RKO (cell line): ENCODE measurements around the gene MIB2.
"Not testable (repeated sequence)": the region's sequence is repeated elsewhere in the genome, so short reads cannot be mapped to it uniquely, and the experiment has no call there.

Source experiments
- DNase-seq: peaks from one replicate; pipeline ENCODE4 v3.0.0-alpha.2; 2016; ENCODE audit warnings: low spot score

MIB2 gene

DNA sequence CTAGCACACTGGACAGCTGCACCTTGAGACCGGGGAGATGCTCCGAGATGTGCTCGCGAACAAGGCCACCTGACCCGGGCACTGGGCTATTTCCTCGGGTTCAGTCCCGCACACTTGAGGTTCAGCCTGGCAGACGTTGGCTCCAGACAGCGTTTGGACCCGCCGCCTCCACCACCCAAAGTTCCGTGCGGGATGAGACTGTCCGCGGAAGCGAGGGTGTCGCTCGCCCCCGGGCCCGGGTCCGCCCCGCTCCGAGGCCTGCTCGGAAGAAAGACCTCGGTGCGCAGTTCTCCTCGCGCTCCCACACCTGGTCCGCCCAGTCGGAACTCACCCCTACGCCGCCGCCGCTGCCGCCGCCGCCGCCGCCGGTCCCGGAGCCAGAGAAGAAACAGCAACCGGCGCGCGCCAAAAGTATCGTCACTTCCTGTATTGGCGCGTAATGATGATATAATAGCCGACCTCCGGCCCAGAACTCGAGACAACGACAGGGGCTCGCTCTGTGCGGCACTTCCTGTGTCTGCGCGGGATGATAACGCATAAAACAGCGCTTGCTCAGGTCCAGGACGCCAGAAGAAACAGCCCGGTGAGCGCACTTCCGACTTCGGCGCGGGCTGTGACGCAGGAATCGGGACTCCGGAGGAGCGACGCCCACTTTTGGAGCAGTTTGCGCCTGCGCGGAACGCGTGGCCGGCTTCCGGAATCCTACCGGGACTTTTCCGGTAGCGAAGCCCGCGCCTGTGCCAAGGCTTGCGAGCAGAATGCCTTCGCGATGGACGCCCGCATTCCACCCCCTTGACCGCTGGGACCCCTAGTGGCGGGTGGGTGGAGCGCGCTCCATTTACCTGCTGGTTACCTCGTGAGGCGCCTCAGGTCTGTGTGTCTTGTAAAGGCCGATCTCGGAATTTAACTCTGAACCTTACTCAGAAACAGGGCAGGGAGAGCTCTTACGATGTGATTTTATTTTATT, 43.6 kb downstream of the MIB2 start, which contains the start of gene CDK11B:
CDK11B (minus strand) TSS at position 422 of the 967 bp plus-strand sequence. CDS start 1,519 bp downstream, outside the sequence.
- peak; percentile 96 for DNase-seq

DNA sequence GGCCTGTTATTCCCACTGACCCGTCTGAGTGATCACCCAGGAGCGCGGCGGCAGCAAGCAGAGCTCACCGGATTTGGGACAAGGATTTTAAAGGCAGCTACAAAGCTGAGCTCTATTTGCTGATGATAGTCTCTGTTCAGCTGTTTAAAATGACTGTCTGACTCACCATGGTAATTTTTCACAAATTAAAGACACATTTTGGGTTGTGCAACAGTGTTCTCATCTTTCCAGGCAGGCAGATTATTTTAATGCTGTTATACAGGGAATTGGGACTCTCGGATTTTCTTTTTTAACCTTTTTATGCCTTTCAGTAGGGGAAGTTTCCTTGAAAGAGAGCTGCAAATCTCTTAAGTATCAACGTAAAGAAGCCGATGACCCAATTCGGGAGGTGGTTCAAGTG, 47.1 kb downstream of the MIB2 start:
- DNase-seq: not testable (repeated sequence)

DNA sequence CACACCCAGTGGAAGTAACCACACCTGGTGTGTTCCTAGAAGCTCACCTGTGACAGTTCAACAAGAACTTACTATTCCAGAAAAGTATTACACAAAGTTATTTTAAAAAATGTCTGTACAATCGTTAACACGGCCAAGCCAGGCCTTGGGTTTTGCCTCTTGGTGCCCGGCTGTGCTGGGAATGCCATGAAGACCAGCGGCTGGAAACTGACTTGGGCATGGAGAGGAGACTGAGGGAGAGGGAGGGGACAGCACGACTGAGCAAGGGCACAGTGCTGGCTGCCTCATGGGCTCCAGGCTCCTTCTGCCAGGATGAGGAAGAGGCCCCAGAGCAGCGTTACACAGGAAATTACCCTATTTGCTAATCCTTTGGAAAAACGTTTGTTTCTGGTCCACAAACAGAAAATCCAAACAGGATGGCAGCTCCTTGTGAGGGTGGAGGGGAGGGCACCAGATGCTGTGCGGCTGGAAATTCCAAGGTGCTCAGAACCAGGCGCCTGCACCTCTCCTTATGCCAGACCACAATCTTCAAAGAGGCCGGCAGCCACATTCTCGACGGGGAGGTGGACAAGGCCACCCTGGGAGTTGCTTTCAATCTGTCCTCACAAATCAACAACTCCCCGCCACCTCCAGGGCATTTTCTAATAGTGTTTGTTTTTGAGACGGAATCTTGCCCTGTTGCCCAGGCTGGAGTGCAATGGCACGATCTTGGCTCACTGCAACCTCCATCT, 47.7 kb downstream of the MIB2 start:
- not testable (repeated sequence) for DNase-seq

DNA sequence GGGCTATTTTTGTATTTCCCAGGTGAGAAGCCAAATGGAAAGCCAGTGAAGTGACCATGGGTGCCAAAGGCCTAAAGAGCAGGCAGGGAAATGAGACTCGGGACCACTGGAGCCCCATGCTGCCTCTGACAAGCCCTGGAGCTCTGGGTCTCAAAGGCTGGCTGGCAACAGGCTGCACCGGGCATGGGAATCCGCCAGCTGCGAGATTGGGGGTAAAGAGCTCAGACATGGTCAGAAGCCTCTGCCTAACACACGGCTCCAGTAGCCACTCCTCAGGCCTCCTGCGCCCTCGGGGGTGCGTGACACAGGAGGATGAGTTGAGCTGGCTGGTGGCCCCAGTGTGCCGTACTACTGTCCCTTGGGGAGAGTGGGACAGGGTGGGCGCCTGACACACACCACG, 49.0 kb downstream of the MIB2 start:
- not testable (repeated sequence) for DNase-seq

DNA sequence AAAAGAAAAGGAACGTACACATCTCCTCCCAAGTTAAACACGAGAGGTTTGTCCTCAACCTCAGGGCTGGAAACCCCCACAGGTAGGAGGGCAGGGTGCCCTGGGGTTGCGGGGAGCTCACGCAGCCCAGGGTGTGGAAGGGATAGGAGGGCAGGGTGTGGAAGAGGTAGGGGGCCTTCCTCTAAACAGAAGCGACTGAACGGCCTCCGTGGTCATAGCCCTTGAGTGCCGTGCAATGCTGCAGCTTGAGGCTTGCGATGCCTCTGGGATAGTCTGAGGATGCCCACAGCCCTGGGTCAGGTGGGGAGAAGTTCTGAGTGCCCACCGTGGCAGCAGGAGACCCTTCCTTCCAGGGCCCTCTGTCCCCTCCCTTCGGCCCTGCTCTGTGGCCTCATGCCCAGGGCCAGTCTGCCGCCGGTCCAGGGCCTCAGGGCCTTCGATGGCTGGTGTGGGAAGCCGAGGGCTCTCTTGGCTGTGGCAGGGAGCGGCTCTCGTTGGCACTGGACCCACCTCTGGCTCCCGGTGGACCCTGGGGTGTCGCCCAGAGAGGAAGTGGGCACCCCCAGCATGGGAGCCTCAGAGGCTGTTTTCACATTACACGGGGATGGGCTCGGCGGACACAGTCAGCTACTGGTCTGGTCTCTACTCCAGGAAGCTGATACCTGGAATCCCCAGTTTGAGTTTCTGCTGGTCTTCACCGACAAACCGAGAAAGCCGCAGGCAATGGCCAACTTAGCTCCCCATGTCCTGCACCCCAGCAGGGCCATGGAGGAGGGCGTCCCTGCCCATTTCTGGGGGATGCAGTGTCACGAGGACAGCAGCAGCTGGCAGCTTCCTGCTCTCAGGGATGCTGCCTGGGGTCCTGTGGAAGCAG, 49.9 kb downstream of the MIB2 start:
- DNase-seq: no peak

DNA sequence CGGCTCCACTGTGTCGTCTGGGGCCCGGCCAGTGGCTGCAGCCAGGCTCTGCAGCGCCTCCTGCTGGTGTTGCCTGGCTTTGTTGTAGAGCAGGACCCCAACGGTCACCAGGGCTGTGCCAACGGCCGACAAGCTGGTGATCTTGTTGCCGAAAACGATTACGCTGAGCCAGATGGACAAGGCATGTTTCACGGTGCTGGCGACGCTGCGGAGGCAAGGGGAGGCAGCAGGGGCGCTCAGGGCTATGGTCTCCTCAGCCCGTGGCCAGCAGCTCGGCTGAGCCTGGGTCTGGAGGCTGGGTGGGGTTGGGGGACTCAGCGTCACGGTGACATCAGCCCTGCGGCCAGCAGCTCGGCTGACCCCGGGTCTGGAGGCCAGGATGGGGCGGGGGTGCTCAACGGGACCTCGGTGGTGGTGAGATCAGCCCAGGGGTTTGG, 50.5 kb downstream of the MIB2 start:
- no peak for DNase-seq

DNA sequence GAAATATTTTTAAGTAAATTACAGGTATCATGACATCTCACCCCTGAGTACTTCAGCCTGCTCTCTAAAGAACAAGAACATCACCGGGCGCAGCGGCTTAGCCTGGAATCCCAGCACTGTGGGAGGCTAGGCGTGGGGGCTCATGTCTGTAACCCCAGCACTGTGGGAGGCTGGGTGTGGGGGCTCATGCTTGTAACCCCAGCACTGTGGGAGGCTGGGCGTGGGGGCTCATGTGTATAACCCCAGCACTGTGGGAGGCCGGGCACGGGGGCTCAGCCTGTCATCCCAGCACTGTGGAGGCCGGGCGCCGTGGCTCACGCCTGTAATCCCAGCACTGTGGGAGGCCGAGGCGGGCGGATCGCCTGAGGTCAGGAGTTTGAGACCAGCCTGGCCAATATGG, 51.2 kb downstream of the MIB2 start:
- DNase-seq: no peak

DNA sequence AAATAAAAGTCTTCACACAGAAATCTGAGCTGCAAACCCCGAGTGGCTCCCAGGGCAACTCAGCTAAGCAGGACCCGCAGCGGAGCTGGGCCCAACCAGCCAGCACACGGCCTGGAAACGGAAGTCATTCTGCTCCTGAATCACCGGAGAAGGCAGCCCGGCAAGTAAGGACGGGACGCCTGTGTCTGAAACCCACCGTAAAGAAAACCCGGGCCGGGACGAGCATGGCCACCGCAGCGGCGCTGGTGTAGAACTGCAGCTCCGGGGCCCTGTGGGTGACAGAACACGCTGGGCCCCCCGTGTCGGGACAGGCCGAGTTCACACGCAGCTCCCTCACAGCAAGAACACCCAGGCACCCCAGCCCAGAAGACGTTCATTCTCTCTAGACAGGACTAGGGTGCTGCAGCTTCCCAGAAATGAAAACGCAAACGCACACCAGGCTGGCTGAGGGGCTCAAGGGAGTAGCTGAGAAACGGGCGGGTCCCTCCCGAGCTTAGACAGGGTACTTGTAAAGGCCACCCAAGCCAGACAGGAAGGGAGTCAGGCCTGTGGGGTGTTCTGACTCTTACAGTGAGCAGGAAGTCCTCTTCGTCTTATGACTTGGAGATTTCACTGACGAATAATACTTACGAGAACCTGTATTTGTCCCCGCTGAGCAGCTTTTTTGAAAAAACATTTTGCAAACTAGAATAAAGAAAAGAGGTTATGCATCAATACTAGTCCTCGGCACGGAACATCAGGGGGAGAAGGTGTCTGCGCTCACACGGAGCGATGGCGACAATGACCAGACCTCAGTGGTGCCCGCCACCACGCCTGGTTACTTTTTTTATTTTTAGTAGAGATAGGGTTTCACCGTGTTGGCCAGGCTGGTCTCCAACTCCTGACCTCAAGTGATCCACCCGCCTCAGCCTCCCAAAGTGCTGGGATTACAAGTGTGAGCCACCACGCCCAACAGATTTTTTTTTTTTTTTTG, 54.5 kb downstream of the MIB2 start:
- DNase-seq: no peak

DNA sequence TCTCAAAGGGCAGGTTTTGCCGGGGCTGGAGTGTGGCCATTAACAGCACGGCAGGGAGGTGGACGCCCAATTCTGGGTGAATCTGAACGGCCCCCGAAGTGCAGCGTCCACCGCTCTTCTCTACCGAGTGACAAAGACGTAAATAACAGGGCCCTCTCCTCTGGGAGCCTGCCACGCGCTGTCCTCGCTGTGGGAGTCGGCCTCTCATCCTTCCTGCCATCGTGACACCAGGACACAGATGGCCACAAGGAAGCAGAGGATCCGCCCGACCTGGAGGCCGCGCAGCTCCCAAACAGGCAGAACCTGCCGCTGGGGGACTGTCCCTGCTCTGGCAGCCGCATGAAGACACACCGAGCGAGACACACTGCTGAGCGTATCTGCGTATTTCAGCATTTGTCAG, 55.6 kb downstream of the MIB2 start:
- no peak for DNase-seq

DNA sequence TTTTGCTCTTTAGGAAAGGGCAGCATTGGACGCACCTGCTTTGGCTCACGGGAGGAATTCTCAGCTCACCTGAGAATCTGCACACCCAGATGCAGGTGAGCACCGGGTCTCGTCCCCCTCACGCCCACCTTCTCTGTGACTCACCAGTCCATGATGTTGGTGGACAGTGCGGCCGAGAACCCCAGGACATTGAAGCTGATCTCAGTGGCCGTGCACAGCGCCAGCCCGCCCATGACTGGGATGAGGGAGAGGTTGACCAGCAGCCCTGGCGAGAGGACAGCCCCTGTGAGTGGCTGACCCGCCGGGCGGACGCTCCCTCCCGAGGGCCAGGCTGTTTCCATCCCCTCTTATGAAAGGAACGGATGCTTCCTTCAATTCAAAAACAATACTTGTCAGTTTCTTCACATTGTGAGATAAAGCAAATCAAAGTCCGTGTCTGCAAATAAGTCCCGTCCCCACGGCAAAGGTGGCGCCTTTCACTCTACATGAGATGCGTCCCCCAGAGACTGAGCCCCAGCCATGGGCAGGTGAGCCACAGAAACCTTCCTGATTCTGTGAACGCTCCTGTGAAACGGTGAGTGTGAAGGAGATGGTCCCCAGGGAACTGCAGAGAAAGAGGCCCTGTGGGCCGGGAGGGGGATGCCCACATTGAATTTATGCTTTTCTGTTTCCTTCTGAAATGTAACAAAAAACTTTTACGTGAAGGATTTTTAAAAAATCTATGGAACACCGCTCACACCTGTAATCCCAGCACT, 56.2 kb downstream of the MIB2 start:
- no peak for DNase-seq

DNA sequence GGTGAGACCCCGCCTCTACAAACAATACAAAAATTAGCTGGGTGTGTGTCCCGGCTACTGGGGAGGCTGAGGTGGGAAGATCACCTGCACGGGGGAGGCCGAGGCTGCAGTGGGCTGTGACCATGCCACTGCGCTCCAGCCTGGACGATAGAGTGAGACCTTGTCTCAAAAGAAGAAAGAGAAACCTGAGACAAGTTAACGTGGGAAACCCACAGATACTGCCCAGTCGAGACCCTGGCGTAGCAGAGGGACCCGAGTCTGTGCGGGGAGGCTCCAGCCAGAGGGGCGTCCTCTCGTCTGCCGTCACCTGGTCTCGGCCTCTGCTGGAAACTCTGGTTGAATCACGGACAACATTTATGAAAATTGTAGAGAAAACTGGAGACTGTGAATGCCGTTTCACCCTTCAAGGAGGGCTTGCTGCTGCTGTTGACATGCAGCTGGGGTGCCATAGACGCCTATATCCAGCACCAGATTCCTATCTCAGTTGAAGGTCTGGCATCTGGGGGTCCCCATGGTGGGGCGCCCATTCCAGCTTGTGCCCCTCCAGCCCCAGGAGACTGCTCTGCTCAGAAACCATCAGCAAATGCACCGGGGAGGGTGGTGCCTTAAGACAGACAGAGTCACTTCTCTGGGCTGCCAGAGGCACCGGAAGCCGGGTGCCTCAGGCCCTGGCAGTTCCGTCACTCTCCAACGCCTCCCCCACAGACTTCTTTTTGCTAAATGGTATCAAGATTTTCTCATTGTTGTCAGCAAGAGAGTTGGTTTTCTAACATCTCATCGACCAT, 57.1 kb downstream of the MIB2 start:
- DNase-seq: no peak

DNA sequence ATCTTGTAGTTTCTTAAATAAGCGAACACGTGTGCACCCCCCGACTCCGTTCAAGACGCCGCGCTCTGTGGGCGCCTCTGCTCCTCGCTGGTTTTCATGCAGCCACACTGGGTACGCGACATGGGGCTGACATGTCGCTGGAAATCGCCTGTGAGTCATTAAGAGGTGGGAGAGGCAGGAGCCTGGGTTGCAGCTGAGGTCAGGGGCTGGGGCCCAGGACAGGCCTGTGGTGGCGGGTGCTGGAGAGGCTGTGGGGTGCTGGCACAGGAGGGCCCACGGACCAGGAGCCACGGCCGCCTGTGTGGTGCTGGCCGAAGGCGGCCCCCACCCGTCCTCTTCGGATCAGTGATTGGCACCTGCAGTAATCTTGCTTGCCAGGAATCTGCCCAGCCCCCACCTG, 59.5 kb downstream of the MIB2 start:
- DNase-seq: not testable (repeated sequence)

DNA sequence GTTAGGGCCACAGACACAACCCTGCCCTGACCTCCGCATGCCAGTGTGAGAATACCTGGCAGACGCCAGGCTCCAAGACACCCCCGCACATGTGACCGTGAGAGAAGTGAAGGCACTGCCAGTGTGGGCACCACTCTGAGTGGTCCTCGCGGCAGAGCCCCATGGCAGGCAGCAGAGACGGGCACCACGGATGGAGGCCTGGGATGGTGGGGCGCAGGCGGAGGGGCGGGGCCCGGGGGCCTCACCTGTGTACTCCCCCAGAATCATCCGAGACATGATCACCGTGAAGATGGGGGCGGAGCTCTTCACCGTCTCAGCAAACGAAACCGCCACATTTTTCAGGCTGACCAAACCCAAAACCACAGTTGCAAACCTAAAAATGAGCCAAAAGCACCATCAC, 59.9 kb downstream of the MIB2 start:
- not testable (repeated sequence) for DNase-seq

DNA sequence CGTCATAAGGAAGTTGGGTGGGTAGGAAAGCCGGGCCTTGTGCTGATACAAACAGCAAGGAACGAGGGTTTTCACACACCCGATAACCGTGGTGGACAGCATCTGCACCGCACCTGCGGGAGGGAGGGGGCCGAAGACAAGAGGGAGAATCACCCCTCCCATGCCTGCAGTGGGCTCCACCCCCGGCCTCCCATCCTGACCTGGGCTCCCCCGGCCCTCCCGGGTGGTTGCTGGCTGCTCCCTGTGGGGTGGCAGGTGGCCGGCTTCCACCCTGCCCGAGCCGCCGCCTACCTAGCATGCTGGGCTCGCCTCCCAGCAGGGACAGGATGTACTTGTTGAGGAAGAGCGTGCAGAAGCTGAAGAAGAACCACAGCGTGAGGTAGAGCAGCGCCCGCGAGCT, 60.8 kb downstream of the MIB2 start:
- DNase-seq: not testable (repeated sequence)

DNA sequence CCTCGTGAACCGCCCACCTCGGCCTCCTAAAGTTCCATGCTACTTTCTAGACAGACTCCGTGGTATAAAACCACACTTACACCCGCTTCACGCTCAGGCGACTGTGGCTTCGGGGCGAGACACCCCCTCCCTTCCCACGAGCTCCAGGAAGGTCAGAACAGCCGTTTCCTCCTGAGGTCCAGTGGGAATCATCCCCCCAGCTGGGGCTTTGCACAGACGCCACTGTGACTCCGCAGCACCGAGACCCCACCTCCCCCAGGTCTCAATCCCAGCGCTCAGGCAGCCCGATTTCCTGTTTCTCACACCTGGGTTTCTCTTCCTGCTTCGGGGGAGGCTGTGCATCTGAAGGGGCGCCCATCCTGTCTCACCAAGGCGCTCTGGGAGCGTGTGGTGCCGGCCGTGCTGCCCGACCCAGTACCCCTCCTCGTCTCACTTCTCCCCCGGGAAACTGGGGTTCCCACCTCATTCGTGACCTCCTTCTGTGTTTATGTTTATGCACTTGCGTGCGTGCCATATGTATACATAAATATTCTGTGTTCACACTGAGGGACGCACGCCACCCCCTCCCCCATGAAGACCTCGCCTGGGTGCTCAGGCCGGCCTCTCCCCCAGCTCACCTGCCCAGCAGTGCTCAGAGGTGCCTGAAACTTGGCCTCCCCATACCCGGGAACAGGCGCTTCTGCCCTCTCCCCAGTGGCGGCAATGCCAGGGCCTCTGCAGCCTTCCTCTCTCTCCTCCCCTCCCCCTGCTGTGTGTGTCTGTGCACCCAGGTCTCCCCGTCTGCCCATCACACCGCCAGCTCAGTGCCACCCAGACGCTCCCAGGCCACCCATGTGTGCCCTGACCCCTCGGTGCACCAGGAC, 62.6 kb downstream of the MIB2 start:
- no peak for DNase-seq

DNA sequence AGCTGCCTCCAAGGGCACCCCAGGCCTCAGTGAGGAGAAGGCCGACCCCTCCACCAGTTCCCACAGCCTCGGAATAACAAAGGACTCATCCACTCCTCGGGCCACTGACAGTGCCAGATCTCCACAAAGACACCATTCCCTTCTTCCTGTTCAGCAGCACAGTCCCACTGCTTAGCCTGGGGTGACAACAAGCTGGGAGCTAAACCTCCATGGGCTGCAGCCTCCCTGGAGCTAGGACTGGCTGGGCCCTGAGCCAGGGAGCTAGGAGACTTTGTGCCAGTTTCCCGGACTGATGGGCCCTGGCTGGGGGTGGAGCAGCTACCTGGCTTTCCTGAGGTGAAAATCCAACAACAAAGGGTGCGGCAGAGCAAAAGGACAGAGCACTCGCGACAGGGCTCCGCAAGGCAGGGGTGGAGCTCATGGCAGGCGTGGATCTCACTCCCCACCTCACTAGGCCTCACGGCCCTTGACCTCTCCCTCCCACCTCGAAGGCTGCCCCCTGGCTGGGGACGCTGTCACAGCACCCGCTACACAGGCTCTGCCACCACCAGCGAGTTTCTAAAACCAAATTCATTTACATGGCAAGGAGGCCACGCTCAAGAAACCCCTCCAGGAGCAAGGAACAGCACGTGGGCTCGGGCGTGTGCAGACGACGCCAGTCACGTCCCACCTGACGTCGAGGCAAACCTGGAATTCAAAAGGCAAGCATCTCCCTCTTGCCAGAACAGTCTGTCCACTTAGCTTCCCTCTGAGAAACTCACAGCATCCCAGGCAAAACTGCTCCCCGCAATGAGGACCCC, 63.5 kb downstream of the MIB2 start:
- no peak for DNase-seq
